Thyroid gland (tissue), 4 donors: ENCODE measurements around the gene SLC26A3. TPM values are rescaled to one million over a fixed set of nuclear protein-coding genes. Genes with fewer than 3 reads are reported as not detected.

Experiments used
- DNase-seq, 2 donors: peaks; one replicate each; pipeline ENCODE4 v3.0.0-alpha.2; 2019
- H3K27ac ChIP-seq, 3 donors: fragments of 200-600 bp; sonication (generic); 1 replicate in 2 of 3; 2 replicates in 1 of 3; pipeline ENCODE4 v1.5.1; 2016 to 2019; ENCODE audit warnings: mild to moderate bottlenecking in 1 of 3, moderate library complexity in 1 of 3
- H3K27me3 ChIP-seq: fragments of 200-600 bp; sonication (generic); one replicate; pipeline ENCODE4 v1.5.1; 2019
- H3K36me3 ChIP-seq, 2 donors: fragments of 200-600 bp; sonication (generic); one replicate each; pipeline ENCODE4 v1.5.1; 2016 to 2019
- H3K4me1 ChIP-seq, 2 donors: fragments of 200-600 bp; sonication (generic); one replicate each; pipeline ENCODE4 v1.5.1; 2017 to 2019
- H3K4me3 ChIP-seq, 3 donors: fragments of 200-600 bp; sonication (generic); replicated peaks in 1 of 3; 1 replicate in 2 of 3; 2 replicates in 1 of 3; pipeline ENCODE4 v1.5.1; 2016; ENCODE audit warnings: mild to moderate bottlenecking in 1 of 3
- H3K9me3 ChIP-seq: fragments of 200-600 bp; sonication (generic); one replicate; pipeline ENCODE4 v1.5.1; 2017
- CTCF ChIP-seq, 6 experiments: fragments of 200-600 bp in 3 of 6; fragments of 450-650 bp in 3 of 6; sonication (generic) in 3 of 6; IDR thresholded peaks; one replicate each; pipeline ENCODE4 v1.5.1; 2016 to 2019; ENCODE audit warnings: antibody characterized with exemption in 6 of 6, mild to moderate bottlenecking in 2 of 6, inconsistent platforms in 1 of 6, moderate library complexity in 1 of 6
- POLR2A ChIP-seq, 2 donors: fragments of 450-650 bp; IDR thresholded peaks; one replicate each; pipeline ENCODE4 v1.6.1; 2017; ENCODE audit warnings: antibody characterized with exemption in 2 of 2, mild to moderate bottlenecking in 2 of 2, moderate library complexity in 1 of 2
- WGBS, 2 donors: methylation state at CpG; one replicate each; pipeline ENCODE4 v1.1.5; 2017; 5-methylcytosine and 5-hydroxymethylcytosine counted together
- intact Hi-C: fragments of 100-400 bp; cut with DNase I; formaldehyde crosslinking; loops from one replicate; pipeline ENCODE4 v1.15.1; 2023
- total RNA-seq, 4 donors: library from RNA; depleted of rRNA; stranded (reverse); fragments of >200 nt; gene quantifications; one replicate each; pipeline ENCODE4 v1.2.3, GENCODE V29; 2016

The SLC26A3 gene
- total RNA-seq, 4 donors from 2014 or later, result 0.45 TPM; not detected in 3

- Histone ChIP-seq H3K4me1 (peaks cover 30 to 39% of the 10 kb centered on the region in 2 donors), H3K4me3 (peak overlapping the region; percentile 72 to 95 (median 85)), H3K36me3 (peaks cover 0 to 6% of the 10 kb centered on the region in 2 donors), H3K27me3 (no peaks in the 10 kb centered on the region), H3K27ac (peak overlapping the region; percentile 90 to 100 (median 98)), H3K9me3 (no peaks in the 10 kb centered on the region)
- intact Hi-C loops, result loop anchor here (10.0 kb wide), 1 partner anchor 130 kb away; no protein-coding TSS in a partner anchor
- no peak for DNase-seq
- 0 to 1% methylated on average over 5 to 19 of the region's 22 CpGs for WGBS, 2 donors
- no peak for TF ChIP-seq CTCF (IDR thresholded peaks at IDR 0.05)
- no peak for TF ChIP-seq POLR2A (IDR thresholded peaks at IDR 0.05)
Observed at GRCh38 chr7:107744345-107744750, 58.7 kb downstream of the SLC26A3 start.

- peak; percentile 98 for DNase-seq
- Histone ChIP-seq H3K27ac (peak within 1 kb of the TSS; percentile 90 to 100 (median 98)), H3K4me1 (peaks cover 30 to 39% of the 10 kb centered on the region in 2 donors), H3K36me3 (no peaks in the 10 kb centered on the region), H3K4me3 (peak within 1 kb of the TSS; percentile 72 to 95 (median 85)), H3K27me3 (no peaks in the 10 kb centered on the region), H3K9me3 (no peaks in the 10 kb centered on the region)
- intact Hi-C loops, result loop anchor here (10.0 kb wide), 1 partner anchor 131 kb away; no protein-coding TSS in a partner anchor
- TF ChIP-seq CTCF (IDR thresholded peaks at IDR 0.05) (peak in 5 of 6 experiments; percentile 54 to 80 (median 71)), POLR2A (IDR thresholded peaks at IDR 0.05) (peak in 1 of 2 donors; percentile 75)
- 0% methylated on average over 24 to 31 of the region's 56 CpGs for WGBS, 2 donors
Observed at GRCh38 chr7:107743567-107744344, 59.3 kb downstream of the SLC26A3 start, which contains the start of gene CBLL1. Gene CBLL1, plus strand, starts transcription at chr7:107744142. Its CDS starts 22 bp downstream, at chr7:107744164.

- no peaks in the 10 kb centered on the region for H3K9me3 ChIP-seq
- intact Hi-C loops, result loop anchor here (10.0 kb wide), 1 partner anchor 132 kb away; no protein-coding TSS in a partner anchor
- no peaks in the 10 kb centered on the region for H3K27me3 ChIP-seq
- peak overlapping the region; percentile 72 to 95 (median 85) for H3K4me3 ChIP-seq
- peak overlapping the region; percentile 90 to 100 (median 98) for H3K27ac ChIP-seq
- no peak for TF ChIP-seq POLR2A (IDR thresholded peaks at IDR 0.05)
- peaks cover 30 to 38% of the 10 kb centered on the region in 2 donors for H3K4me1 ChIP-seq
- H3K36me3 ChIP-seq, result no peaks in the 10 kb centered on the region
- WGBS, 2 donors, result 13 to 14% methylated on average over 29 of the region's 29 CpGs
- peak; percentile 74 for DNase-seq
Observed at GRCh38 chr7:107742678-107743566, 60.1 kb downstream of the SLC26A3 start.

GRCh38 chr7:107728276-107728675 lies 74.7 kb downstream of the SLC26A3 start:
- H3K36me3 ChIP-seq, result no peaks in the 10 kb centered on the region
- peaks cover 0 to 8% of the 10 kb centered on the region in 2 donors for H3K4me1 ChIP-seq
- no peak for TF ChIP-seq POLR2A (IDR thresholded peaks at IDR 0.05)
- TF ChIP-seq CTCF (IDR thresholded peaks at IDR 0.05), result no peak
- H3K27ac ChIP-seq, result no peak overlapping the region
- DNase-seq, result no peak
- H3K9me3 ChIP-seq, result no peaks in the 10 kb centered on the region
- H3K27me3 ChIP-seq, result no peaks in the 10 kb centered on the region
- intact Hi-C loops, result loop anchor here (5.0 to 10.0 kb wide), 2 partner anchors 153 to 266 kb away; no protein-coding TSS in a partner anchor
- no peak overlapping the region for H3K4me3 ChIP-seq
